ENCODE data around the gene TSSK2.

Gene TSSK2

DNA sequence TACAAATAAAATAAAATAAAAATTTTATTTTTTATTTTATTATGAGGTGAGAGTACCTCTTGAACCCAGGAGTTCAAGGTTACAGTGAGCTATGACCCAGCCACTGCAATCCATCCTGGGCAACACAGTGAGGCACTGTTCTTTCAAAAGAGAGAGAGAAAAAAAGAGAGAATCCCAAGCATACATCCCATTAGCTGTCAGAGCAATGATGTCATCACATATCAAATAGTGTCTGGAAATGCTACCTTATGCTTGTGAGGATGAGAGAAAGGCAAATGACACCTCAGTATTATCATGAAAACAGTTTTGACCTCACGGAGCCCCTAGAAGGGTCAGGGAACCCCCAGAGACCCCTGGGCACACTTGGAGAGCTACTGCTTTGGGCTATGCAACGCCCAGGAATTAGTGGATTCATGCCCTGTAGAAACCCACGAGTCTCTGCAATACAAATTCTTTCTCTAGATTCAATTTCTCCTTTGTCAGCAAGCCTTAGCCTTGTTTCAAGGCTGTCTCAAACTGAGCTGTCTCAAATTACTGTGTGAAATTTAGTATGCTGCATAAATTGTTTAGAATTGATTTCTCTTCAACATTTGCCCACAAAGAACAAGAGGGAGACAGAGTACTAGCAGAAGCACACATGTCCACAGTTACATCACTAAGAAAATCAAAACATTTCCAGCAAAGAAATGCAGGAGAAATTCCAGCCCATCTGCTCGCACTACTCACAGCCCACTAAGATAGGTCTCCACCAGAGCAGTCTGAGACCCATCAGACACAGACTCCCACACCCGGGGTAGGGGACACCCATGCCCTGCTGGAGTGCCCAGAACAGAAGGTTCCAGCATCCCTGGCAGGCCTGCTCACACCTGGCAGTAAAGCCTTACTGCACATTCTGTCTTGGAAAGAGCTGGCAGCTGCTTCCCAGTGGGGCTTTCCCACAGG lies 27.0 kb upstream of the TSSK2 start (continued):
- TF ChIP-seq, protein P1, sequence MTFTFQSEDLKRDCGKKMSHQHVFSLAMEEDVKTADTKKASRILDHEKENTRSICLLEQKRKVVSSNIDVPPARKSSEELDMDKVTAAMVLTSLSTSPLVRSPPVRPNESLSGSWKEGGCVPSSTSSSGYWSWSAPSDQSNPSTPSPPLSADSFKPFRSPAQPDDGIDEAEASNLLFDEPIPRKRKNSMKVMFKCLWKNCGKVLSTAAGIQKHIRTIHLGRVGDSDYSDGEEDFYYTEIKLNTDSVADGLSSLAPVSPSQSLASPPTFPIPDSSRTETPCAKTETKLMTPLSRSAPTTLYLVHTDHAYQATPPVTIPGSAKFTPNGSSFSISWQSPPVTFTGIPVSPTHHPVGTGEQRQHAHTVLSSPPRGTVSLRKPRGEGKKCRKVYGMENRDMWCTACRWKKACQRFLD (tag by site-specific recombination; IDR thresholded peaks at IDR 0.05), result no peak
- no peak for TF ChIP-seq TRIM28 (IDR thresholded peaks at IDR 0.05; ENCODE audit: borderline replicate concordance, low read length)
- TF ChIP-seq, protein P2, sequence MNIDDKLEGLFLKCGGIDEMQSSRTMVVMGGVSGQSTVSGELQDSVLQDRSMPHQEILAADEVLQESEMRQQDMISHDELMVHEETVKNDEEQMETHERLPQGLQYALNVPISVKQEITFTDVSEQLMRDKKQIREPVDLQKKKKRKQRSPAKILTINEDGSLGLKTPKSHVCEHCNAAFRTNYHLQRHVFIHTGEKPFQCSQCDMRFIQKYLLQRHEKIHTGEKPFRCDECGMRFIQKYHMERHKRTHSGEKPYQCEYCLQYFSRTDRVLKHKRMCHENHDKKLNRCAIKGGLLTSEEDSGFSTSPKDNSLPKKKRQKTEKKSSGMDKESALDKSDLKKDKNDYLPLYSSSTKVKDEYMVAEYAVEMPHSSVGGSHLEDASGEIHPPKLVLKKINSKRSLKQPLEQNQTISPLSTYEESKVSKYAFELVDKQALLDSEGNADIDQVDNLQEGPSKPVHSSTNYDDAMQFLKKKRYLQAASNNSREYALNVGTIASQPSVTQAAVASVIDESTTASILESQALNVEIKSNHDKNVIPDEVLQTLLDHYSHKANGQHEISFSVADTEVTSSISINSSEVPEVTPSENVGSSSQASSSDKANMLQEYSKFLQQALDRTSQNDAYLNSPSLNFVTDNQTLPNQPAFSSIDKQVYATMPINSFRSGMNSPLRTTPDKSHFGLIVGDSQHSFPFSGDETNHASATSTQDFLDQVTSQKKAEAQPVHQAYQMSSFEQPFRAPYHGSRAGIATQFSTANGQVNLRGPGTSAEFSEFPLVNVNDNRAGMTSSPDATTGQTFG (tag by site-specific recombination; IDR thresholded peaks at IDR 0.05; ENCODE audit: borderline replicate concordance), result no peak
- no peak for TF ChIP-seq ZNF843 (tag by site-specific recombination; IDR thresholded peaks at IDR 0.05)
- peak; percentile 96 for TF ChIP-seq ZNF558 (tag by site-specific recombination; IDR thresholded peaks at IDR 0.05)
- TF ChIP-seq ZNF274 (IDR thresholded peaks at IDR 0.05; ENCODE audit: low read length), result no peak
- no peak for TF ChIP-seq ZNF274 (tag by site-specific recombination; IDR thresholded peaks at IDR 0.05; ENCODE audit: borderline replicate concordance)
- TF ChIP-seq ZSCAN16 (tag by site-specific recombination; IDR thresholded peaks at IDR 0.05), result no peak
- TF ChIP-seq SP7 (tag by site-specific recombination; IDR thresholded peaks at IDR 0.05), result peak; percentile 72
- no peak for TF ChIP-seq ZNF175 (tag by site-specific recombination; IDR thresholded peaks at IDR 0.05)
- TF ChIP-seq, protein P3, sequence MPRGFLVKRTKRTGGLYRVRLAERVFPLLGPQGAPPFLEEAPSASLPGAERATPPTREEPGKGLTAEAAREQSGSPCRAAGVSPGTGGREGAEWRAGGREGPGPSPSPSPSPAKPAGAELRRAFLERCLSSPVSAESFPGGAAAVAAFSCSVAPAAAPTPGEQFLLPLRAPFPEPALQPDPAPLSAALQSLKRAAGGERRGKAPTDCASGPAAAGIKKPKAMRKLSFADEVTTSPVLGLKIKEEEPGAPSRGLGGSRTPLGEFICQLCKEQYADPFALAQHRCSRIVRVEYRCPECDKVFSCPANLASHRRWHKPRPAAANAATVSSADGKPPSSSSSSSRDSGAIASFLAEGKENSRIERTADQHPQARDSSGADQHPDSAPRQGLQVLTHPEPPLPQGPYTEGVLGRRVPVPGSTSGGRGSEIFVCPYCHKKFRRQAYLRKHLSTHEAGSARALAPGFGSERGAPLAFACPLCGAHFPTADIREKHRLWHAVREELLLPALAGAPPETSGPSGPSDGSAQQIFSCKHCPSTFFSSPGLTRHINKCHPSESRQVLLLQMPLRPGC (tag by site-specific recombination; IDR thresholded peaks at IDR 0.05), result 0 out of 2 replicates have a peak, but pooled peaks have one; percentile 38
- TF ChIP-seq ZNF600 (tag by site-specific recombination; IDR thresholded peaks at IDR 0.05), result peak; percentile 26; the same call in 1 of the 2 replicates
- peak; percentile 59; the same call in 1 of the 2 replicates for TF ChIP-seq ZNF596 (tag by site-specific recombination; IDR thresholded peaks at IDR 0.05)
- TF ChIP-seq ZBTB48 (tag by site-specific recombination; IDR thresholded peaks at IDR 0.05), result no peak
- TF ChIP-seq, protein P4, sequence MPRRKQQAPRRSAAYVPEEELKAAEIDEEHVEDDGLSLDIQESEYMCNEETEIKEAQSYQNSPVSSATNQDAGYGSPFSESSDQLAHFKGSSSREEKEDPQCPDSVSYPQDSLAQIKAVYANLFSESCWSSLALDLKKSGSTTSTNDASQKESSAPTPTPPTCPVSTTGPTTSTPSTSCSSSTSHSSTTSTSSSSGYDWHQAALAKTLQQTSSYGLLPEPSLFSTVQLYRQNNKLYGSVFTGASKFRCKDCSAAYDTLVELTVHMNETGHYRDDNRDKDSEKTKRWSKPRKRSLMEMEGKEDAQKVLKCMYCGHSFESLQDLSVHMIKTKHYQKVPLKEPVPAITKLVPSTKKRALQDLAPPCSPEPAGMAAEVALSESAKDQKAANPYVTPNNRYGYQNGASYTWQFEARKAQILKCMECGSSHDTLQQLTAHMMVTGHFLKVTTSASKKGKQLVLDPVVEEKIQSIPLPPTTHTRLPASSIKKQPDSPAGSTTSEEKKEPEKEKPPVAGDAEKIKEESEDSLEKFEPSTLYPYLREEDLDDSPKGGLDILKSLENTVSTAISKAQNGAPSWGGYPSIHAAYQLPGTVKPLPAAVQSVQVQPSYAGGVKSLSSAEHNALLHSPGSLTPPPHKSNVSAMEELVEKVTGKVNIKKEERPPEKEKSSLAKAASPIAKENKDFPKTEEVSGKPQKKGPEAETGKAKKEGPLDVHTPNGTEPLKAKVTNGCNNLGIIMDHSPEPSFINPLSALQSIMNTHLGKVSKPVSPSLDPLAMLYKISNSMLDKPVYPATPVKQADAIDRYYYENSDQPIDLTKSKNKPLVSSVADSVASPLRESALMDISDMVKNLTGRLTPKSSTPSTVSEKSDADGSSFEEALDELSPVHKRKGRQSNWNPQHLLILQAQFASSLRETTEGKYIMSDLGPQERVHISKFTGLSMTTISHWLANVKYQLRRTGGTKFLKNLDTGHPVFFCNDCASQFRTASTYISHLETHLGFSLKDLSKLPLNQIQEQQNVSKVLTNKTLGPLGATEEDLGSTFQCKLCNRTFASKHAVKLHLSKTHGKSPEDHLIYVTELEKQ (tag by site-specific recombination; IDR thresholded peaks at IDR 0.05; ENCODE audit: borderline replicate concordance), result peak; percentile 73; the same call in 1 of the 2 replicates
- TF ChIP-seq PRDM1 (tag by site-specific recombination; IDR thresholded peaks at IDR 0.05), result peak; percentile 66
- TF ChIP-seq ZNF132 (tag by site-specific recombination; IDR thresholded peaks at IDR 0.05; ENCODE audit: borderline replicate concordance), result no peak
- 0 out of 2 replicates have a peak, but pooled peaks have one; percentile 22 for TF ChIP-seq ZNF660 (tag by site-specific recombination; IDR thresholded peaks at IDR 0.05)
- no peak for TF ChIP-seq ZNF777 (tag by site-specific recombination; IDR thresholded peaks at IDR 0.05; ENCODE audit: borderline replicate concordance)
- TF ChIP-seq ZNF776 (tag by site-specific recombination; IDR thresholded peaks at IDR 0.05; ENCODE audit: borderline replicate concordance), result no peak
- no peak for TF ChIP-seq ZNF140 (tag by site-specific recombination; IDR thresholded peaks at IDR 0.05)
- TF ChIP-seq GLIS1 (tag by site-specific recombination; IDR thresholded peaks at IDR 0.05), result no peak
- TF ChIP-seq KLF16 (tag by site-specific recombination; IDR thresholded peaks at IDR 0.05), result no peak
- no peak for TF ChIP-seq ZNF423 (tag by site-specific recombination; IDR thresholded peaks at IDR 0.05)
